Astrocyte (in vitro differentiated cells and primary cell): ENCODE data around the gene PASD1. TPM values are rescaled to one million over a fixed set of nuclear protein-coding genes. Genes with fewer than 3 reads are reported as not detected.

Experiments
- DNase-seq: peaks from one replicate; pipeline ENCODE4 v3.0.0-alpha.2; 2010; ENCODE audit warnings: low read depth
- FAIRE-seq: peaks from 2 replicates; lab custom pipeline; 2011; peaks lifted over from hg19 to GRCh38; lab: Jason Lieb, UNC
- H2AFZ ChIP-seq: 2 replicates; pipeline ENCODE4 v1.6.0; 2012; ENCODE audit warnings: low read depth, low read length, inconsistent platforms
- H3K27ac ChIP-seq: 2 replicates; pipeline ENCODE4 v1.5.1; 2011; ENCODE audit warnings: low read depth, low read length, inconsistent platforms
- H3K27me3 ChIP-seq: 2 replicates; pipeline ENCODE4 v1.6.0; 2011; ENCODE audit warnings: low read length, inconsistent platforms; ENCODE audit not compliant: insufficient read depth
- H3K36me3 ChIP-seq: 2 replicates; pipeline ENCODE4 v1.5.1; 2011; ENCODE audit warnings: low read length, inconsistent platforms; ENCODE audit not compliant: insufficient read depth
- H3K4me1 ChIP-seq: 2 replicates; pipeline ENCODE4 v1.5.1; 2011; ENCODE audit warnings: low read length, inconsistent platforms; ENCODE audit not compliant: insufficient read depth
- H3K4me2 ChIP-seq: 2 replicates; pipeline ENCODE4 v1.6.0; 2012; ENCODE audit warnings: low read length, inconsistent platforms
- H3K4me3 ChIP-seq: 2 replicates; pipeline ENCODE4 v1.5.1; 2011; ENCODE audit warnings: low read depth, mild to moderate bottlenecking, low read length, inconsistent platforms; ENCODE audit not compliant: insufficient read depth
- H3K79me2 ChIP-seq: 2 replicates; pipeline ENCODE4 v1.6.0; 2012; ENCODE audit warnings: mild to moderate bottlenecking, low read length, inconsistent platforms; ENCODE audit not compliant: insufficient read depth
- H3K9ac ChIP-seq: 2 replicates; pipeline ENCODE4 v1.6.0; 2012; ENCODE audit warnings: mild to moderate bottlenecking, low read length, inconsistent platforms
- H3K9me3 ChIP-seq: 2 replicates; pipeline ENCODE4 v1.5.1; 2012; ENCODE audit warnings: low read depth, mild to moderate bottlenecking, low read length, inconsistent platforms; ENCODE audit not compliant: insufficient read depth
- H4K20me1 ChIP-seq: 2 replicates; pipeline ENCODE4 v1.6.0; 2012; ENCODE audit warnings: low read length, inconsistent platforms; ENCODE audit not compliant: insufficient read depth
- H3K27ac Mint-ChIP-seq: one replicate; pipeline ENCODE4 v1.8.0; 2021; ENCODE audit warnings: mild to moderate bottlenecking, mixed read lengths; ENCODE audit not compliant: unreplicated experiment
- H3K27me3 Mint-ChIP-seq: one replicate; pipeline ENCODE4 v1.8.0; 2021; ENCODE audit warnings: low read depth, mixed read lengths; ENCODE audit not compliant: unreplicated experiment
- H3K36me3 Mint-ChIP-seq: one replicate; pipeline ENCODE4 v1.8.0; 2021; ENCODE audit warnings: low read depth, mixed read lengths; ENCODE audit not compliant: unreplicated experiment
- H3K4me1 Mint-ChIP-seq: one replicate; pipeline ENCODE4 v1.8.0; 2021; ENCODE audit warnings: low read depth, mixed read lengths; ENCODE audit not compliant: unreplicated experiment
- H3K4me3 Mint-ChIP-seq: one replicate; pipeline ENCODE4 v1.8.0; 2021; ENCODE audit warnings: mild to moderate bottlenecking, moderate library complexity, mixed read lengths; ENCODE audit not compliant: unreplicated experiment
- H3K9me3 Mint-ChIP-seq: one replicate; pipeline ENCODE4 v1.8.0; 2021; ENCODE audit warnings: mild to moderate bottlenecking, mixed read lengths; ENCODE audit not compliant: unreplicated experiment
- CTCF ChIP-seq: IDR thresholded peaks from 2 replicates; pipeline ENCODE4 v1.5.1; 2011; ENCODE audit warnings: low read depth, mild to moderate bottlenecking, inconsistent platforms, low read length, moderate library complexity; ENCODE audit not compliant: insufficient read depth
- EZH2 ChIP-seq: IDR thresholded peaks from 2 replicates; pipeline ENCODE4 v1.6.1; 2012; ENCODE audit warnings: mild to moderate bottlenecking, low read length, inconsistent platforms; ENCODE audit not compliant: insufficient read depth
- total RNA-seq: library from RNA; stranded (reverse); gene quantifications from 2 replicates; pipeline ENCODE4 v1.2.1, GENCODE V29; 2021

PASD1 gene
- total RNA-seq, 1 donor from 2014 or later, result not detected

DNA sequence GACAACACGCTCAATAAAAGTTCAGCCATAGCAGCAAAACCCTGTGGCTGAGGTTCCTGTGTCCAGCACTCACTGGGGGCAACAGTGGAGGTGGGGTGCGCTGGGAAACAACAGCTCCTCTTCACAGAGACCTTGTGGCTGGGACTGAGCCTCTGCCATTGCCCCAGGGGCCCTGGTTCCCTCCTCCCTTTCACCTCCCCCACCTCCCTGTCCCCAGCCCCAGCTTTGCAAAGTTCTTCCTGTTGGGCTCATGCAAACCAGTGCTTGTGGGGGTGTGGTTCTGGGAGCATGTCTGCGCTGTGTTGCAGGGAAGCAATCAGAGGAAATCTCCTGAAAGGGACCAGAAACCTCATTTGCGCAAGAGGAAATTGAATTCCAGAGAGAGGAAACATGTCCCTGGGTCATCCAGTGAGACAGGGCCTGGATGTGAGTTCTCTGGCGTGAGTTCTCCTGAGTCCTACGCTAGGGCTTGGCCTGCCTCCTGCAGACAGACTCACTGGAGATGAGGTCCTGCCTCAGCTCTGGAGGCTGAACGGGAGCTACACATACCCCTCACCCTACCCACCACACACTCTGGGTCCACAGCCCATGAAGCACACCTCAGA is 159.8 kb downstream of the PASD1 start:
- no peak overlapping the region for H3K9ac ChIP-seq
- no peak overlapping the region for H3K27ac Mint-ChIP-seq
- H3K4me1 ChIP-seq, result no peaks in the 10 kb centered on the region
- DNase-seq (no peak), FAIRE-seq (no peak)
- no peaks in the 10 kb centered on the region for H3K79me2 ChIP-seq
- no peaks in the 10 kb centered on the region for H3K27me3 ChIP-seq
- no peak overlapping the region for H3K27ac ChIP-seq
- H3K36me3 ChIP-seq, result no peaks in the 10 kb centered on the region
- H2AFZ ChIP-seq, result no peak overlapping the region
- H4K20me1 ChIP-seq, result no peaks in the 10 kb centered on the region
- no peaks in the 10 kb centered on the region for H3K9me3 ChIP-seq
- H3K4me3 Mint-ChIP-seq, result no peak overlapping the region
- no peak overlapping the region for H3K4me3 ChIP-seq
- no peaks in the 10 kb centered on the region for H3K9me3 Mint-ChIP-seq
- H3K36me3 Mint-ChIP-seq, result no peaks in the 10 kb centered on the region
- no peak overlapping the region for H3K4me2 ChIP-seq
- H3K27me3 Mint-ChIP-seq, result peaks cover 8% of the 10 kb centered on the region
- TF ChIP-seq EZH2, result no peak
- no peak for TF ChIP-seq CTCF
- no peaks in the 10 kb centered on the region for H3K4me1 Mint-ChIP-seq

- Histone ChIP-seq H3K9me3 (no peaks in the 10 kb centered on the region), H3K79me2 (no peaks in the 10 kb centered on the region), H3K4me2 (no peak overlapping the region), H2AFZ (no peak overlapping the region), H3K4me1 (no peaks in the 10 kb centered on the region), H3K27me3 (no peaks in the 10 kb centered on the region), H4K20me1 (no peaks in the 10 kb centered on the region), H3K9ac (no peak overlapping the region), H3K27ac (no peak overlapping the region), H3K36me3 (no peaks in the 10 kb centered on the region), H3K4me3 (no peak overlapping the region)
- FAIRE-seq (no peak), DNase-seq (no peak)
- H3K36me3 Mint-ChIP-seq, result no peaks in the 10 kb centered on the region
- H3K9me3 Mint-ChIP-seq, result no peaks in the 10 kb centered on the region
- H3K4me3 Mint-ChIP-seq, result no peak overlapping the region
- H3K27ac Mint-ChIP-seq, result no peak overlapping the region
- TF ChIP-seq EZH2, result no peak
- no peak for TF ChIP-seq CTCF
- no peaks in the 10 kb centered on the region for H3K4me1 Mint-ChIP-seq
- peaks cover 4% of the 10 kb centered on the region for H3K27me3 Mint-ChIP-seq
These were observed 161.3 kb downstream of the PASD1 start for GRCh38 chrX:151724563-151725337.

- no peak for TF ChIP-seq EZH2
- no peak for TF ChIP-seq CTCF
- no peak for FAIRE-seq
- H3K27ac Mint-ChIP-seq, result no peak overlapping the region
These were observed 161.8 kb downstream of the PASD1 start for GRCh38 chrX:151725338-151725614.

More at GRCh38 chrX:151725338-151725614, 161.8 kb downstream of the PASD1 start:
- peaks cover 4% of the 10 kb centered on the region for H3K27me3 Mint-ChIP-seq
- no peak overlapping the region for H3K4me3 ChIP-seq
- H3K27ac ChIP-seq, result no peak overlapping the region
- H3K9me3 Mint-ChIP-seq, result no peaks in the 10 kb centered on the region
- H3K36me3 ChIP-seq, result no peaks in the 10 kb centered on the region
- no peaks in the 10 kb centered on the region for H3K4me1 ChIP-seq
- H3K9ac ChIP-seq, result no peak overlapping the region
- no peaks in the 10 kb centered on the region for H3K27me3 ChIP-seq
- H3K36me3 Mint-ChIP-seq, result no peaks in the 10 kb centered on the region
- no peak overlapping the region for H3K4me3 Mint-ChIP-seq
- H3K4me2 ChIP-seq, result no peak overlapping the region
- no peaks in the 10 kb centered on the region for H3K9me3 ChIP-seq
- H4K20me1 ChIP-seq, result no peaks in the 10 kb centered on the region
- DNase-seq, result no peak
- H3K79me2 ChIP-seq, result no peaks in the 10 kb centered on the region
- H3K4me1 Mint-ChIP-seq, result no peaks in the 10 kb centered on the region
- no peak overlapping the region for H2AFZ ChIP-seq
